Right cardiac atrium (tissue), 5 donors: Measurements from ENCODE around the gene DNAH7. TPM values are rescaled to one million over a fixed set of nuclear protein-coding genes. Genes with fewer than 3 reads are reported as not detected.

ENCODE experiments used
- ATAC-seq, 2 donors: fragments of 200-7000 bp; cut with Tn5 transposase; one replicate each; pipeline versions ENCODE4 v1.8.0 to v1.9.1; 2020; ENCODE audit warnings: moderate library complexity in 2 of 2, mild to moderate bottlenecking in 1 of 2
- DNase-seq, 3 donors: peaks; one replicate each; pipeline ENCODE4 v3.0.0-alpha.2; 2020
- H3K27ac ChIP-seq: one replicate; pipeline ENCODE4 v1.5.1; 2013; ENCODE audit warnings: mild to moderate bottlenecking, low read length, control low read depth, moderate library complexity
- H3K27me3 ChIP-seq: one replicate; pipeline ENCODE4 v1.6.1; 2013; ENCODE audit not compliant: control insufficient read depth, insufficient read depth
- H3K4me1 ChIP-seq: one replicate; pipeline ENCODE4 v1.6.1; 2013; ENCODE audit warnings: low read length; ENCODE audit not compliant: control insufficient read depth, insufficient read depth
- H3K4me3 ChIP-seq: one replicate; pipeline ENCODE4 v1.5.1; 2013; ENCODE audit warnings: low read length, control low read depth
- H3K9me3 ChIP-seq: one replicate; pipeline ENCODE4 v1.6.1; 2013; ENCODE audit warnings: low read length; ENCODE audit not compliant: control insufficient read depth
- WGBS: extraction: QIAGEN DNeasy Blood & Tissue Kit; methylation state at CpG from one replicate; pipeline ENCODE4 v1.1.7; 2013; 5-methylcytosine and 5-hydroxymethylcytosine counted together
- intact Hi-C, 4 donors: fragments of 100-400 bp; cut with DNase I; formaldehyde crosslinking; loops; one replicate each; pipeline versions ENCODE4 v1.11.0 to v1.14.0; 2022 to 2023
- polyA plus RNA-seq: library from polyadenylated mRNA; stranded (reverse); fragments of 200-250 nt; gene quantifications from one replicate; pipeline ENCODE4 v1.2.3, GENCODE V29; 2013
- total RNA-seq, 4 donors: library from RNA; stranded (reverse); fragmentation: NEBNext Ultra II Directional; extraction: Animal tissue kit (Norgen Biotek cat#: 25700); gene quantifications; one replicate each; pipeline ENCODE4 v1.2.1, GENCODE V29; 2021
- donor health status: healthy with polysubstance abuse.
- donor health status: DM: no; HTN: yes; CAD: no.
- donor health status: DM: no; HTN: no; CAD: no.
- donor health status: DM: no; HTN: yes; CAD: no; lungs with severe emphysema.
- donor health status: DM: yes; HTN: yes; CAD: no.

Gene DNAH7
- total and polyA plus RNA-seq, 5 donors = 0.16 to 0.77 (median 0.48) TPM

- intact Hi-C loops = no loop called here
- Histone ChIP-seq H3K9me3 (no peaks in the 10 kb centered on the region), H3K4me1 (no peaks in the 10 kb centered on the region), H3K27me3 (no peaks in the 10 kb centered on the region), H3K4me3 (no peak overlapping the region), H3K27ac (no peak overlapping the region)
- ATAC-seq = no peak
- no peak for DNase-seq
- WGBS = 84% methylated on average over 3 of the region's 3 CpGs
Observed at GRCh38 chr2:195823206-195823605, 245.4 kb downstream of the DNAH7 start.

GRCh38 chr2:195821566-195821932 is 247.1 kb downstream of the DNAH7 start:
- H3K27ac ChIP-seq = no peak overlapping the region
- H3K27me3 ChIP-seq = no peaks in the 10 kb centered on the region
- no peak for DNase-seq
- no peaks in the 10 kb centered on the region for H3K4me1 ChIP-seq
- intact Hi-C loops = no loop called here
- 81% methylated on average over 5 of the region's 5 CpGs for WGBS
- H3K4me3 ChIP-seq = no peak overlapping the region
- ATAC-seq = no peak
- no peaks in the 10 kb centered on the region for H3K9me3 ChIP-seq

DNA sequence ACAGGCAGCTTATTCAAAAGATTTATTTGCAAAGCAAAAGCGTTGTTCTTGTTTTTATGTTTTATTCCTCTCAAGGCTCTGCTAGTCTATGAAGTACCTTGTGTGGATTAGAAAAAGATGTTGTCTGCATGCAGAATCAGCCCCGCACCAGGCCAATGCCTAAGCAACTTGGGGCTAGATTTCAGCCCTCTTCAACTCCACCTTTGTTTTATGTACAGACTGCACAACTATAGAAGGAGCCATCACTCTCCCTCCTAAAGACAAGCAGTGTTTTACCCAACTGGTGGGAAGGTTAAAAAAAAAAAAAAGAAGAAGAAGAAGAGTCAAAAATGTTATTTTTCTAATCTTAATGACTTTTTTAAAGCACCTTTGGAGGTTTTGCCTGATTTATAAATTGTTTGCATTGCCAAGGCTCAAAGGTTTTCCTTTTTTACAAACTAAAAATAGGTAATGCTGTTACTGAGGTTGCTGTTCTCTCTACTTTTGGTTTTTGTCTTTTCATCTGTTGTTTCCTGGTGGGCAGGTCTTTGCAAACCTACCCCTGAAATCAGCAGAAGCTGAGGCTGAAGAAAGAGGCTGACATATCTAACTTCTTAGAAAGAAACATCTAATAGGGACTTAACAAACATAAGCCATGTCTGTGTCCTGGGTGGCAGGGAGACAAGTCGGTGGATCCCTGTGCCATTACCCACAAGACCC is 247.6 kb downstream of the DNAH7 start:
- Histone ChIP-seq H3K27ac (no peak overlapping the region), H3K27me3 (no peaks in the 10 kb centered on the region), H3K9me3 (no peaks in the 10 kb centered on the region), H3K4me3 (no peak overlapping the region), H3K4me1 (no peaks in the 10 kb centered on the region)
- DNase-seq = no peak
- intact Hi-C loops = no loop called here
- no peak for ATAC-seq
- 93% methylated on average over 3 of the region's 3 CpGs for WGBS

DNA sequence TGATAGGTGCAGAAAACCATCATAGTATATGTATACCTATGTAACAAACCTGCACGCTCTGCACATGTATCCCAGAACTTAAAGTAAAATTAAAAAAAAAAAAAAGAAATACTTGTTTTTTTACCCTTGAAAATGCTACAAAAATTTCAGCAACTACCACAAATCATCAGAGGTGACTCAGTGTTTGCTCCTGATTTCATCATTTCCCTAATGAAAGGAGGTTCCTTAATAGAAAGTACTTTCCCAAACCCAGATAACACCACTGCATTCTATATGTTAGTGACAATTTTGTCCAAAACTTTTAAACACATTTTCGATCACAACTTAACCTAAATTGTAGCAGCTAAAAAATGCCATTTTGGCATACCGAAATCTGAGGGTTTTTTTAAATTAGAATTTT is 248.3 kb downstream of the DNAH7 start:
- no peaks in the 10 kb centered on the region for H3K9me3 ChIP-seq
- DNase-seq (no peak), ATAC-seq (no peak)
- no peak overlapping the region for H3K4me3 ChIP-seq
- H3K27ac ChIP-seq = no peak overlapping the region
- H3K27me3 ChIP-seq = no peaks in the 10 kb centered on the region
- H3K4me1 ChIP-seq = no peaks in the 10 kb centered on the region
- 91% methylated on average over 3 of the region's 3 CpGs for WGBS
- intact Hi-C loops = no loop called here

DNA sequence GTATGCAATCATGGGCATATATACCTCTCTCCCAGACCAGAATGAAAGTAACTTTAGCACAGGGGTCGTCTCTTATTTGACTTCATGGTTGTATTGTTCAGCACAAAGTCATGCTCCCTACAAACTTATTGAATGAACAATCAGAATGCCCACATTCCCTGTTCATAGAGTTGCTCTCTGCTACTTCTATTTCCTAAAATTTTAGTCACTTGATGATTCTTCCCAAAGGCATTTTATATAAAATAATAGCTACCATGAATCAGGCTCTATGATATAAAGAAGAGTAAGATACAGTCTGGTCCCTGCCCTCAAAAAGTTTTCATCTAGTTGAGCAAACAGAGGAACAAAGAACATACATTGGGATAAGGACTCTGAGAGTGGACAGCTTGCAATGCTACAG is 249.4 kb downstream of the DNAH7 start:
- DNase-seq (no peak), ATAC-seq (no peak)
- Histone ChIP-seq H3K27me3 (no peaks in the 10 kb centered on the region), H3K9me3 (no peaks in the 10 kb centered on the region), H3K27ac (no peak overlapping the region), H3K4me1 (no peaks in the 10 kb centered on the region), H3K4me3 (no peak overlapping the region)
- intact Hi-C loops = no loop called here
- WGBS = 42% methylated on average over 1 of the region's 1 CpG

DNA sequence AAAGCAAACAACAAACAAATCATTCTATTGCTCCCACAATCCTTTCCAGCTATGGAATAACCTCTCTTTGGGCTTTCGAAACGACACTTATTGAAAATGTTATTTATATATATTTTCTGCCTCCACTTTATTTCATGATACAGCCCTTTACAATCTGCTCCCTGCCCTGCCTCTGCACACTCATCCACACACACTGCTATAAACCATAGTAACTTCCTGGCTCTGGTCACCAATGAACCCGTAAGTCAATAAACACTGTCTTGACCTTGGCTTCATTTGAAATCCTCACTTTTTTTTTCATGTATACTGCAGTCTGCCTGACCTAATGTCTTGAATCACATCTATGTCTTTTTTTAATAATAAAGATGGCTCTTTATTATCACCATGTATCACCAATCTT is 250.1 kb downstream of the DNAH7 start:
- WGBS = 71% methylated on average over 3 of the region's 3 CpGs
- H3K9me3 ChIP-seq = no peaks in the 10 kb centered on the region
- H3K4me1 ChIP-seq = no peaks in the 10 kb centered on the region
- ATAC-seq (no peak), DNase-seq (no peak)
- intact Hi-C loops = no loop called here
- H3K27ac ChIP-seq = no peak overlapping the region
- H3K4me3 ChIP-seq = no peak overlapping the region
- no peaks in the 10 kb centered on the region for H3K27me3 ChIP-seq

- Histone ChIP-seq H3K4me3 (no peak overlapping the region), H3K27me3 (no peaks in the 10 kb centered on the region), H3K9me3 (no peaks in the 10 kb centered on the region), H3K4me1 (no peaks in the 10 kb centered on the region), H3K27ac (no peak overlapping the region)
- no peak for DNase-seq
- ATAC-seq = no peak
- intact Hi-C loops = no loop called here
Observed at GRCh38 chr2:195818106-195818505, 250.5 kb downstream of the DNAH7 start.

GRCh38 chr2:195815083-195815482 is 253.6 kb downstream of the DNAH7 start:
- ATAC-seq = no peak
- no peaks in the 10 kb centered on the region for H3K27me3 ChIP-seq
- H3K9me3 ChIP-seq = no peaks in the 10 kb centered on the region
- WGBS = 90% methylated on average over 2 of the region's 2 CpGs
- no peaks in the 10 kb centered on the region for H3K4me1 ChIP-seq
- no peak for DNase-seq
- no peak overlapping the region for H3K4me3 ChIP-seq
- intact Hi-C loops = no loop called here
- H3K27ac ChIP-seq = no peak overlapping the region

- H3K27ac ChIP-seq = no peak overlapping the region
- H3K4me3 ChIP-seq = no peak overlapping the region
- H3K9me3 ChIP-seq = no peaks in the 10 kb centered on the region
- DNase-seq (no peak), ATAC-seq (no peak)
- H3K27me3 ChIP-seq = no peaks in the 10 kb centered on the region
- no peaks in the 10 kb centered on the region for H3K4me1 ChIP-seq
- 34% methylated on average over 3 of the region's 3 CpGs for WGBS
- intact Hi-C loops = no loop called here
Observed at GRCh38 chr2:195813421-195813820, 255.2 kb downstream of the DNAH7 start.

GRCh38 chr2:195810340-195811098 is 258.1 kb downstream of the DNAH7 start:
- H3K27ac ChIP-seq = no peak overlapping the region
- H3K4me1 ChIP-seq = no peaks in the 10 kb centered on the region
- H3K9me3 ChIP-seq = no peaks in the 10 kb centered on the region
- DNase-seq = no peak
- 75% methylated on average over 4 of the region's 4 CpGs for WGBS
- no peak for ATAC-seq
- intact Hi-C loops = no loop called here
- no peaks in the 10 kb centered on the region for H3K27me3 ChIP-seq
- H3K4me3 ChIP-seq = no peak overlapping the region

- WGBS = 44% methylated on average over 1 of the region's 1 CpG
- Histone ChIP-seq H3K4me3 (no peak overlapping the region), H3K27me3 (no peaks in the 10 kb centered on the region), H3K4me1 (no peaks in the 10 kb centered on the region), H3K9me3 (no peaks in the 10 kb centered on the region), H3K27ac (no peak overlapping the region)
- ATAC-seq (no peak), DNase-seq (no peak)
- intact Hi-C loops = no loop called here
Observed at GRCh38 chr2:195808189-195808588, 260.4 kb downstream of the DNAH7 start.
